ENCODE measurements around the gene IRGQ. TPM values are rescaled to one million over a fixed set of nuclear protein-coding genes. Genes with fewer than 3 reads are reported as not detected.

Gene IRGQ
- total and polyA plus RNA-seq, 11 donors: 7.4 to 36.1 (median 24.2) TPM

DNA sequence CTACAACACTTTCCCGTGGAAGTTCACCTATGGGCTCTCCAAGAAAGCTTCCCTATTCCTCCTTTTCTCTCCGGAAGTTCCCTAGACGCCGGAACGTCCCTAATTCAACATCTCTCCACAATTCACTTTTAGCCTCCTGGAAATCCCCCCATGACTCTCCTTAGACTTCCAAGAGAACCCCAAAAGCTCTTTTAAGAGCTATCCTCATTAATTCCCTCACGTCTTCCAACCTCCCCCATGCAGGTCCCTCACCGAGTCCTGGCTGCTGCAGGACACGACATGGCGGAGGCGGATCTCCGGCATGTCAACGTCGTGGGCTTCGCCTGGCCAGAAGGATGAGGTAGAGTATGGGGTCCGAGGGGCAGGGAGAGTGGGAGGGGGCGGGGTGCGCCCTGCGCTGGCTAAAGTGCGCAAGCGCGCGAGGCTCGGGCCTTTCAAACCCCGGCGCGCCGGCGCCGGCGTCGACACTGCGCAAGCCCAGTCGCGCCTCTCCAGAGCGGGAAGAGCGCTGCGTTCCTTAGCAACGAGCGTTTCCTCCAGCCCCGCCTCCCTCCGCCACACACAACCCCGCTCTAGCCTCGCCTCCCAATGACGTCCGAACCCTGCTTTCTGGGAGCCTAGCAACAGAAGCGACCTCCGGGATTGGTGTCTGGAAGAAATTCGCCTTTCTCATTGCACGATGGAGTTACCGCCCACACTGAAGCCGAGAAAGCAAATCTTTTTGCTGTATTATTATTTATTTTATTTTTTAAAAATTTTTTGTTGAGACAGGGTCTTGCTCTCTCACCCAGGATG, 20.6 kb downstream of the IRGQ start, which contains the start of the genes PINLYP and XRCC1:
TSS of gene PINLYP (plus strand) at position 646 of the 795 bp plus-strand sequence. CDS start 1,391 bp downstream, outside the sequence.
TSS of gene XRCC1 (minus strand) at position 372 of the 795 bp plus-strand sequence. CDS start at position 303, 69 bp downstream.
- ATAC-seq (peak; percentile 99 to 100 (median 100)), DNase-seq (peak; percentile 98 to 99 (median 99))
- 0% methylated on average over 49 to 51 of the region's 51 CpGs for WGBS, 4 donors
- Histone ChIP-seq H3K4me3 (peak within 1 kb of the TSS; percentile 57 to 96 (median 87)), H3K27me3 (no peaks in the 10 kb centered on the region), H3K4me1 (peaks cover 6 to 24% (median 13%) of the 10 kb centered on the region in 12 donors), H3K36me3 (peaks cover 0 to 26% (median 11%) of the 10 kb centered on the region in 9 donors), H3K9me3 (no peaks in the 10 kb centered on the region), H3K27ac (peak within 1 kb of the TSS in 11 of 12 donors; percentile 49 to 93 (median 83))
- peak in 1 of 2 donors; percentile 57 for TF ChIP-seq POLR2A (IDR thresholded peaks at IDR 0.05)
- TF ChIP-seq, protein P1, sequence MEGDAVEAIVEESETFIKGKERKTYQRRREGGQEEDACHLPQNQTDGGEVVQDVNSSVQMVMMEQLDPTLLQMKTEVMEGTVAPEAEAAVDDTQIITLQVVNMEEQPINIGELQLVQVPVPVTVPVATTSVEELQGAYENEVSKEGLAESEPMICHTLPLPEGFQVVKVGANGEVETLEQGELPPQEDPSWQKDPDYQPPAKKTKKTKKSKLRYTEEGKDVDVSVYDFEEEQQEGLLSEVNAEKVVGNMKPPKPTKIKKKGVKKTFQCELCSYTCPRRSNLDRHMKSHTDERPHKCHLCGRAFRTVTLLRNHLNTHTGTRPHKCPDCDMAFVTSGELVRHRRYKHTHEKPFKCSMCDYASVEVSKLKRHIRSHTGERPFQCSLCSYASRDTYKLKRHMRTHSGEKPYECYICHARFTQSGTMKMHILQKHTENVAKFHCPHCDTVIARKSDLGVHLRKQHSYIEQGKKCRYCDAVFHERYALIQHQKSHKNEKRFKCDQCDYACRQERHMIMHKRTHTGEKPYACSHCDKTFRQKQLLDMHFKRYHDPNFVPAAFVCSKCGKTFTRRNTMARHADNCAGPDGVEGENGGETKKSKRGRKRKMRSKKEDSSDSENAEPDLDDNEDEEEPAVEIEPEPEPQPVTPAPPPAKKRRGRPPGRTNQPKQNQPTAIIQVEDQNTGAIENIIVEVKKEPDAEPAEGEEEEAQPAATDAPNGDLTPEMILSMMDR (IDR thresholded peaks at IDR 0.05): no peak
- intact Hi-C loops (cut with DNase I): loop anchor here in 7 of 10 donors (1.0 to 2.0 kb wide), 3 partner anchors 21 to 23 kb away; partner anchors contain the start of genes IRGQ (in 6 of the 7) and ZNF576 (in 6 of the 7)

DNA sequence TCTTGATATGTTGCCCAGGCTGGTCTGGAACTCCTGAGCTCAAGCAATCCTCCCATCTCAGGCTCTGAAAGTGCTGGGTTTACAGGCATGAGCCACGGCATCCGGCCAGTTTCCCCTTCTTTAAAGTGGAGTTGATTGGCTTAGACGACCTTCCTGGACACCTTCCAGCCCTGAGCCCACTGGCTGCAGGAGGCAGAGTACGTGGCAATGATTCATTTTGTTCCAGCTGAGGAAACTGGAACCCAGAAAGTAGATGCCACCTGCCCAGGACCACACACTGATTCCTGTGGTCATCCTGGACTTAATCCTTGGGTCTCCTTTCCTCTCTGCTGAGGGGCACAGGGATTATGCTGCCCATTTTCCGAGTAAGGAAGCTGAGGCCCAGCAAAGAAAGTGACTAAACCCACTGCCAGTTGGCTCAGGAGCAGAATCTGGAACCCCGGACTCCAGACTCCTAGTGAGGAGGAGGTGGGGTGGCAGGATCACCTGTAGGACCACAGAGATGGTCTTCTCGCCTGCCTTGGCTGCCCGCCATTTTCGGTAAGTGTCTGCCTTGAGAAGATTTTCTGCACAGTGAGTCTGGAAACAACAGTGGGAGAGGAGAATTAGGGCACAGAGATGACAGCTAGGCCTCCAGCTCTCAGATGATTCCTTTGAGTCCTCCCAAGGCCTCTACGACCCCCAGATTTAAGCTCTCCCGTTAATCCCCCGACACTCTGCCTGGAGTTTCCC, 21.3 kb downstream of the IRGQ start:
- no peak for TF ChIP-seq POLR2A (IDR thresholded peaks at IDR 0.05)
- TF ChIP-seq, protein P1 (IDR thresholded peaks at IDR 0.05): no peak
- ATAC-seq (no peak), DNase-seq (no peak)
- no peaks in the 10 kb centered on the region for H3K9me3 ChIP-seq
- H3K4me1 ChIP-seq: peaks cover 6 to 22% (median 13%) of the 10 kb centered on the region in 12 donors
- H3K36me3 ChIP-seq: peaks cover 0 to 26% (median 11%) of the 10 kb centered on the region in 9 donors
- peak overlapping the region; percentile 57 to 96 (median 87) for H3K4me3 ChIP-seq
- WGBS, 4 donors: 31 to 37% (median 35%) methylated on average over 11 to 12 of the region's 12 CpGs
- intact Hi-C loops (cut with DNase I): loop anchor here in 7 of 10 donors (1.0 to 2.0 kb wide), 4 partner anchors 22 to 39 kb away; partner anchors contain the start of genes IRGQ (in 6 of the 7) and ZNF576 (in 6 of the 7)
- H3K27me3 ChIP-seq: no peaks in the 10 kb centered on the region
- peak overlapping the region in 11 of 12 donors; percentile 49 to 93 (median 83) for H3K27ac ChIP-seq

DNA sequence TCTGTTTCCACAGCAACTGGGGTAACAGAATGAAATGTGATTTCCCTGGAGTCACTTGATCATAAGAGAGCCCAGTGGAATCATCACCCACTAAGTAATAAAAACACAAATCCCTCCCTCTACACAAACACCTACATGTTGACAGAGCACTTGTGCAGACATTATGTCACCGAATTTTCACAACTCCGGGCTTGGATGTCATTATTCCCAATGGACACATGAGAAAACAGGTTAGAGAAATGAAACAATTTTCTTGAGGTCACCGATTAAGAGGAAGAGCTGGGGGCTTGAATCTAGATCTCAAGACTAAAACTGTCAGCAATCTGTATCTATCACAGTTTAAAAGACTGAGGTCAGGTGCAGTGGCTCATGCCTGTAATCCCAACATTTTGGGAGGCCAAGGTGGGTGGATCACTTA, 23.8 kb downstream of the IRGQ start:
- no peaks in the 10 kb centered on the region for H3K9me3 ChIP-seq
- ATAC-seq (no peak), DNase-seq (no peak)

More for the DNA sequence above, 23.8 kb downstream of the IRGQ start:
- WGBS, 4 donors: 83 to 87% (median 86%) methylated on average over 3 of the region's 3 CpGs
- Histone ChIP-seq H3K36me3 (peaks cover 0 to 26% (median 14%) of the 10 kb centered on the region in 9 donors), H3K4me1 (peaks cover 6 to 22% (median 13%) of the 10 kb centered on the region in 12 donors), H3K27ac (no peak overlapping the region), H3K4me3 (no peak overlapping the region), H3K27me3 (no peaks in the 10 kb centered on the region)
- intact Hi-C loops (cut with DNase I): no loop called here
- TF ChIP-seq, protein P1 (IDR thresholded peaks at IDR 0.05): no peak
- no peak for TF ChIP-seq POLR2A (IDR thresholded peaks at IDR 0.05)
